GM12892 (cell line): ENCODE results near the gene EXOSC9.

Source experiments
- POLR2A ChIP-seq: IDR thresholded peaks from 2 replicates; pipeline ENCODE4 v1.6.1; 2011; ENCODE audit warnings: low read depth, low read length, control low read depth
- POLR2AphosphoS5 ChIP-seq: IDR thresholded peaks from 2 replicates; pipeline ENCODE4 v1.6.1; 2011; ENCODE audit warnings: low read depth, low read length, control low read depth

DNA sequence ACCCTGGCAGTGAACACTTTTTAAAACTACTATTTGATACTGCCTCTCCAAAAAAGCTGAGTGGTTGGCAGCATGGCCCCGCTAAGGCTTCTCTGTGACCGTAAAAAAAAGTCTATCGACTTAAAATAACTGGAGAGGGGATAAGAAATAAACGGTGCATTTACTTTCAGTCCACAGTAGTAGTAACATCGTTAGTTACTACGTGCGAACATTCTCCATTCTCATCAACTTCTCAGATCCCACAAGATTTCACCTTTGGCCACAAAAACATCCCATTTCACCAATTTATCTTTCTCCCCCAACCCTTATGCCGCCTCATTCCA lies 524 bp upstream of the EXOSC9 start:
- TF ChIP-seq POLR2A (no peak), POLR2AphosphoS5 (no peak)
